Mesenchymal stem cell (in vitro differentiated cells and primary cell): ENCODE measurements around the gene PGR.

Experiments used
- DNase-seq: peaks from one replicate; pipeline ENCODE4 v3.0.0-alpha.2; 2013
- H2AFZ ChIP-seq: one replicate; pipeline ENCODE4 v1.6.1; 2013; ENCODE audit warnings: low read depth, mild to moderate bottlenecking, control low read depth, inconsistent platforms, low read length, moderate library complexity
- H2AK5ac ChIP-seq: 2 replicates; pipeline ENCODE4 v1.6.1; 2013; ENCODE audit warnings: low read length, moderate library complexity, mild to moderate bottlenecking, inconsistent platforms; ENCODE audit not compliant: severe bottlenecking
- H2BK120ac ChIP-seq: one replicate; pipeline ENCODE4 v1.6.1; 2013; ENCODE audit warnings: low read depth, mild to moderate bottlenecking, inconsistent platforms, low read length, moderate library complexity
- H2BK12ac ChIP-seq, 2 experiments: one replicate each; pipeline ENCODE4 v1.6.1; 2013; ENCODE audit warnings: inconsistent platforms in 2 of 2, low read length in 2 of 2, mild to moderate bottlenecking in 2 of 2, moderate library complexity in 2 of 2, control low read depth in 1 of 2
- H2BK15ac ChIP-seq: one replicate; pipeline ENCODE4 v1.6.1; 2013; ENCODE audit warnings: mild to moderate bottlenecking, low read depth, inconsistent platforms; ENCODE audit not compliant: poor library complexity, severe bottlenecking
- H2BK5ac ChIP-seq: 2 replicates; pipeline ENCODE4 v1.6.1; 2013; ENCODE audit warnings: low read depth, mild to moderate bottlenecking, low read length, control low read depth, inconsistent platforms; ENCODE audit not compliant: poor library complexity, severe bottlenecking
- H3K14ac ChIP-seq, 2 experiments: one replicate each; pipeline ENCODE4 v1.6.1; 2013; ENCODE audit warnings: inconsistent platforms in 2 of 2, low read length in 2 of 2, control low read depth in 1 of 2, mild to moderate bottlenecking in 1 of 2, moderate library complexity in 1 of 2
- H3K18ac ChIP-seq, 2 experiments: one replicate each; pipeline ENCODE4 v1.6.1; 2013; ENCODE audit warnings: inconsistent platforms in 2 of 2, low read length in 2 of 2, control low read depth in 1 of 2, low read depth in 1 of 2, mild to moderate bottlenecking in 1 of 2
- H3K23ac ChIP-seq, 2 experiments: one replicate each; pipeline ENCODE4 v1.6.1; 2013; ENCODE audit warnings: inconsistent platforms in 2 of 2, low read length in 2 of 2, mild to moderate bottlenecking in 2 of 2, moderate library complexity in 2 of 2, control low read depth in 1 of 2
- H3K27ac ChIP-seq: 2 replicates; pipeline ENCODE4 v1.5.1; 2013; ENCODE audit warnings: mild to moderate bottlenecking, moderate library complexity, low read length, control low read depth, inconsistent platforms; ENCODE audit not compliant: poor library complexity, severe bottlenecking
- H3K27me3 ChIP-seq, 2 experiments: 2 replicates each; pipeline versions ENCODE4 v1.6.1 to v1.7.0; 2013; ENCODE audit warnings: low read length in 2 of 2, mild to moderate bottlenecking in 2 of 2, moderate library complexity in 2 of 2, control low read depth in 1 of 2, inconsistent platforms in 1 of 2; ENCODE audit not compliant: control insufficient read depth in 1 of 2, insufficient read depth in 1 of 2
- H3K36me3 ChIP-seq, 2 experiments: 2 replicates each; pipeline versions ENCODE4 v1.6.1 to v1.7.0; 2013; ENCODE audit warnings: low read length in 2 of 2, control low read depth in 1 of 2, inconsistent platforms in 1 of 2, low read depth in 1 of 2, mild to moderate bottlenecking in 1 of 2; ENCODE audit not compliant: insufficient read depth in 2 of 2, control insufficient read depth in 1 of 2
- H3K4ac ChIP-seq, 2 experiments: one replicate each; pipeline ENCODE4 v1.6.1; 2013; ENCODE audit warnings: inconsistent platforms in 2 of 2, low read length in 2 of 2, mild to moderate bottlenecking in 2 of 2, moderate library complexity in 2 of 2, control low read depth in 1 of 2, low read depth in 1 of 2
- H3K4me1 ChIP-seq: 2 replicates; pipeline ENCODE4 v1.6.1; 2013; ENCODE audit warnings: low read depth, low read length, control low read depth; ENCODE audit not compliant: control insufficient read depth, insufficient read depth
- H3K4me2 ChIP-seq: 2 replicates; pipeline ENCODE4 v1.6.1; 2013; ENCODE audit warnings: low read length, mild to moderate bottlenecking, inconsistent platforms; ENCODE audit not compliant: poor library complexity, severe bottlenecking
- H3K4me3 ChIP-seq, 2 experiments: 2 replicates each; pipeline versions ENCODE4 v1.5.1 to v1.7.0; 2013; ENCODE audit warnings: low read length in 2 of 2, mild to moderate bottlenecking in 2 of 2, control low read depth in 1 of 2, low read depth in 1 of 2; ENCODE audit not compliant: insufficient read depth in 1 of 2
- H3K79me1 ChIP-seq: replicated peaks from 2 replicates; pipeline ENCODE4 v1.6.1; 2013; ENCODE audit warnings: mild to moderate bottlenecking, control low read depth, low read length, inconsistent platforms; ENCODE audit not compliant: poor library complexity, severe bottlenecking
- H3K9ac ChIP-seq: 2 replicates; pipeline ENCODE4 v1.7.0; 2013; ENCODE audit warnings: mild to moderate bottlenecking, low read length, moderate library complexity
- H3K9me3 ChIP-seq: 2 replicates; pipeline ENCODE4 v1.7.0; 2013; ENCODE audit warnings: mild to moderate bottlenecking, low read length; ENCODE audit not compliant: control insufficient read depth
- H4K8ac ChIP-seq: one replicate; pipeline ENCODE4 v1.6.1; 2013; ENCODE audit warnings: inconsistent platforms, mild to moderate bottlenecking, low read length, moderate library complexity
- H4K91ac ChIP-seq: one replicate; pipeline ENCODE4 v1.6.1; 2013; ENCODE audit warnings: mild to moderate bottlenecking, low read length, inconsistent platforms
- WGBS: methylation state at CpG from one replicate; pipeline ENCODE4 v1.1.7; 2013; ENCODE audit warnings: mixed read lengths; 5-methylcytosine and 5-hydroxymethylcytosine counted together

Gene PGR

DNA sequence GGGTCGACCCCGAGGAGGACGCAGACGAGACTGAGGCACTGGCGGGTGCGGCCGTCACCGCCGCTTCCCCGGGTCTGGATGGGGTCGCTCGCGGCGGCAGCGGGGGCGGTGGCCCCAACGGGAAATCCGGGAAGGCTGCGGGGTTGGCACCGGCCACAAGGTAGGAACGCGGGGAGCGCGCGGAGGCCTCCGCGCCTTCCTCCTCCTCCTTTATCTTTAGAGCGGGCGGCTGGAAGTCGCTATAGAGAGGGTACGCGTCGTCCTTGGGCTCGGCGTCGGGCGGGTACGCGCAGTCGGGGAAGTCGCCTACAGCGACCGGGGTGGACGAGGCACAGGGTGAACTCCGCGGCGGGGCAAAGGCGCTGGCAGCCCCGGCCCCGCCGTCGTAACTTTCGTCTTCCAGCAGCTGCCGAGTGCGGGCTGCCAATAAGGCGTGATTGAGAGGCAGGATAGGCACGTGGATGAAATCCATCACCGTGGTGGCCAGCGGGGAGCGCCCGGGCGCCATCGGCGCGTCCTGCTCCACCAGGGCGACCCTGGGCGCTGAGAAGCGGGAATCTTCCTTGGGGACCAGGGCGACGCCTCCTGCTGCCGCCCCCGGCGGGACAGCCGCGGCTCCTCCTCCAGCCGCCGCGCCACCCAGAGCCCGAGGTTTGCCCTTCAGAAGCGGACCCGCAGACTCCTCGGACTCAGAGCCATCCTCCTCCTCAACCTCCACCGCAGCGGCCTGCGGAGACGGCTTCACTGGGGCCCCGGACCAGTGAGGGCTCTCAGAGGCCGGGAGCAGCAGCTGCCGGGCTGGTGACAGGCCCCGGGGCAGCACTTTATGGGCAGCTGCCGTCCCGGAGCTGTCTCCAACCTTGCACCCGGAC lies 1.7 kb downstream of the PGR start:
- peak overlapping the region; percentile 81 for H3K4me2 ChIP-seq
- H3K9me3 ChIP-seq: no peaks in the 10 kb centered on the region
- no peak overlapping the region for H3K18ac ChIP-seq
- H2BK12ac ChIP-seq: no peak overlapping the region
- H2BK15ac ChIP-seq: no peak overlapping the region
- H3K4me3 ChIP-seq: peak overlapping the region; percentile 64 to 84
- peak overlapping the region; percentile 61 for H4K8ac ChIP-seq
- H2BK5ac ChIP-seq: no peak overlapping the region
- H3K14ac ChIP-seq: no peak overlapping the region
- peak overlapping the region; percentile 38 for H3K9ac ChIP-seq
- no peaks in the 10 kb centered on the region for H3K79me1 ChIP-seq
- H3K27me3 ChIP-seq: peaks cover 42 to 44% of the 10 kb centered on the region in 2 experiments
- H3K27ac ChIP-seq: no peak overlapping the region
- peak; percentile 9 for DNase-seq
- H2AFZ ChIP-seq: peak overlapping the region; percentile 1
- no peaks in the 10 kb centered on the region for H3K36me3 ChIP-seq
- WGBS: 2% methylated on average over 77 of the region's 93 CpGs
- H2BK120ac ChIP-seq: no peak overlapping the region
- H3K4me1 ChIP-seq: peaks cover 23% of the 10 kb centered on the region
- H3K4ac ChIP-seq: no peak overlapping the region
- H4K91ac ChIP-seq: no peak overlapping the region
- H2AK5ac ChIP-seq: no peak overlapping the region
- peak overlapping the region in 1 of 2 experiments; percentile 14 for H3K23ac ChIP-seq

DNA sequence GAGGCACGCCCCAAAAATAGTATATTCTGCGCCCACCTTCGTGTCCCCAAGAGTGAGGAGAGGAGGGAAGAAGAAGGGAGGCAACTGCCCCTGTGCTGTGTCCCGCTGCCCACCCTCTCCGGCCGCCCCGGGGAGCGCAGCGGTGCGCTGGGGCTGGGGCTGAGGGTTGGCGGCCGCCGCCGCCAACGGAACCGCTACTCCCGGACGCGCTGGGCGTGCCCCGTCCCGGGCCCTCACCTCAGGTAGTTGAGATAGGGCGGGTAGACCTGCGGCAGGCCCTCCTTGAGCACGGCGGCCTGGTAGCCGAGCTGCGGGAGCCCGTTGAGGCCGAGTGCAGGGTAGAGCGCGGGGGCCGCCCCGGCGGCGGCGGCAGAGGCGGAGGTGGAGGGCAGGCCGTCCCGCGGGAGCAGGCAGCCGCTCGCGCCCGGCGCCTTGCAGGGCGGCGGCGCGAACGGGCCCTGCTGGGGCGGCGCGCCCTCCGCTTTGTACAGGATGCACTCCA lies 2.4 kb downstream of the PGR start:
- Histone ChIP-seq H3K4me3 (peak overlapping the region; percentile 64 to 84), H4K91ac (no peak overlapping the region)
- peak; percentile 2 for DNase-seq

DNA sequence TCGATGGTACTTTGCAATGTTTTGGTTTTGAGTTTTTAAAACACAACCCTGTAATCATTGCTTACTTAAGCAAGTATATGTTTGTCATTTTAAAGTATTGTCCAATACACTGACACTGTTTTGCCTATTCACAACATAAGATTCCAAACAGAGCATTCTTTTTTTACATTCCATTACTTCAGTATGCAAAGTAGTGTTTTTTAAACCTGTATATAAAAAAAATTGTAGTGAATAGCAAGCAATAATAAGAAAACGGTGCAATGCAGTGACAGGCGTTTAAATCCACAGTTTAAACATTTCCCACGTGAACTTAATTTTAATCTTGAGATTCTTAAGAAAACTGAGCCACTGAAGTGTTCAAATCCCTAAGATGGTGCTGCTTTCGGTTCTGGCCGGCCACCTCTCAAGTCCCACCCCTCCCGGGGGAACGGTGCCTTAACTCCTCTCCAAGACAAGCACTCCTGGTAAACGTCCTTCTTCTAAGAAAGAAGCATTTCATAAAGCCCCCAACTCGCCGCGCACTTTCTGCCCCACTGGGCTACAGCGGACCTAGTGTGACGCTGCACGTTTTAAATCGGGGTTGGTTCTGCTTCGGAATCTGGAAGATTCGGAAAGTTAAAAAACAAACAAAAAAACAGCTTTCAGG lies 2.9 kb downstream of the PGR start:
- Histone ChIP-seq H3K36me3 (no peaks in the 10 kb centered on the region), H4K8ac (no peak overlapping the region), H2BK12ac (no peak overlapping the region), H3K9me3 (no peaks in the 10 kb centered on the region), H3K4me1 (peaks cover 23% of the 10 kb centered on the region), H2BK120ac (no peak overlapping the region), H3K27ac (no peak overlapping the region), H4K91ac (no peak overlapping the region), H3K4ac (no peak overlapping the region), H3K4me2 (peak overlapping the region; percentile 81), H3K9ac (peak overlapping the region; percentile 78), H2AFZ (peak overlapping the region; percentile 1), H3K4me3 (peak overlapping the region; percentile 64 to 84), H3K14ac (no peak overlapping the region), H2BK15ac (no peak overlapping the region), H3K27me3 (peaks cover 41 to 42% of the 10 kb centered on the region in 2 experiments), H3K18ac (no peak overlapping the region), H2AK5ac (no peak overlapping the region), H2BK5ac (no peak overlapping the region), H3K79me1 (no peaks in the 10 kb centered on the region), H3K23ac (no peak overlapping the region)
- WGBS: 11% methylated on average over 13 of the region's 18 CpGs
- DNase-seq: peak; percentile 35

More for the DNA sequence above, 2.4 kb downstream of the PGR start:
- WGBS: under 1% methylated on average over 39 of the region's 55 CpGs
- H3K4me2 ChIP-seq: peak overlapping the region; percentile 81
- no peak overlapping the region for H3K23ac ChIP-seq
- H2AK5ac ChIP-seq: no peak overlapping the region
- no peak overlapping the region for H2BK120ac ChIP-seq
- no peaks in the 10 kb centered on the region for H3K79me1 ChIP-seq
- peak overlapping the region; percentile 78 for H3K9ac ChIP-seq
- H3K9me3 ChIP-seq: no peaks in the 10 kb centered on the region
- H2BK12ac ChIP-seq: no peak overlapping the region
- H3K18ac ChIP-seq: no peak overlapping the region
- H2AFZ ChIP-seq: peak overlapping the region; percentile 1
- no peak overlapping the region for H3K4ac ChIP-seq
- H3K4me1 ChIP-seq: peaks cover 23% of the 10 kb centered on the region
- H3K36me3 ChIP-seq: no peaks in the 10 kb centered on the region
- no peak overlapping the region for H3K14ac ChIP-seq
- peak overlapping the region; percentile 61 for H4K8ac ChIP-seq
- no peak overlapping the region for H3K27ac ChIP-seq
- peak overlapping the region; percentile 4 for H2BK15ac ChIP-seq
- peaks cover 42 to 44% of the 10 kb centered on the region in 2 experiments for H3K27me3 ChIP-seq
- H2BK5ac ChIP-seq: no peak overlapping the region

DNA sequence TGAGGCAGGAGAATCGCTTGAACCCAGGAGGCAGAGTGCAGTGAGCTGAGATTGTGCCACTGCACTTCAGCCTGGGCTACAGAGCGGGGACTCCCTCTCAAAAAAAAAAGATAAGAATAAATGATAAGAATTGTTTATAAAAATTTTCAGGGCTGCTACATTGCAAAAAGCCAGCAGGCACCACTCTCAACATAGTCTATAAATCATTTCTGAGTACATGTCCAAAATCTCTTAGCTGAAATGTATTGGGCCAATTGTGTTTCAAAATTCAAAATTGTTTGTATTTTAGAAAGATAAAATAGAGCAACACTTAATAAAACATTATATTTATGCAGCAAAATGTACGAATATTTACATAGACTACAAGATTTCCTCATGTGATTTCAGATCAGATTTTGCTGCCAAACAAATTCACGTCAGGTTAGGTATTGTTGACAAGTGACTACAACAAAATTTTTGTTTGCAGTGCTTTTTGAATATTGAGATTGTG lies 13.9 kb downstream of the PGR start:
- Histone ChIP-seq H3K36me3 (no peaks in the 10 kb centered on the region), H2BK120ac (no peak overlapping the region), H3K18ac (no peak overlapping the region), H3K27ac (no peak overlapping the region), H3K9ac (no peak overlapping the region), H2BK5ac (no peak overlapping the region), H3K4me1 (no peaks in the 10 kb centered on the region), H3K4ac (no peak overlapping the region), H2AK5ac (no peak overlapping the region), H3K23ac (no peak overlapping the region), H2BK12ac (no peak overlapping the region), H3K4me3 (no peak overlapping the region), H3K14ac (no peak overlapping the region), H3K4me2 (no peak overlapping the region), H2AFZ (no peak overlapping the region), H3K79me1 (no peaks in the 10 kb centered on the region), H4K91ac (no peak overlapping the region), H3K27me3 (peaks cover 0 to 3% of the 10 kb centered on the region in 2 experiments), H3K9me3 (no peaks in the 10 kb centered on the region), H4K8ac (no peak overlapping the region), H2BK15ac (no peak overlapping the region)
- 81% methylated on average over 1 of the region's 4 CpGs for WGBS
- no peak for DNase-seq
